Stimulated activated memory B cell treated with anti-CD40 and anti-IgM and Interleukin-4, amounts not matched to agents 10 μg/mL and 1 μg/mL and 100 μg/mL, for 72 hours (primary cell): Measurements from ENCODE around the gene RRM2.
A peak's percentile ranks its signal among the peaks of the same experiment; 100 is the strongest.

Source experiments
- ATAC-seq: fragments of 150-1000 bp; cut with Tn5 transposase; 2 replicates; pipeline ENCODE4 v1.10.0; 2021
- H3K27ac Mint-ChIP-seq: one replicate; pipeline ENCODE4 v1.8.0; 2022; ENCODE audit warnings: mild to moderate bottlenecking, mixed read lengths
- H3K27me3 Mint-ChIP-seq: one replicate; pipeline ENCODE4 v1.8.0; 2022; ENCODE audit warnings: mixed read lengths
- H3K36me3 Mint-ChIP-seq: one replicate; pipeline ENCODE4 v1.8.0; 2022; ENCODE audit warnings: mixed read lengths
- H3K4me1 Mint-ChIP-seq: one replicate; pipeline ENCODE4 v1.8.0; 2022; ENCODE audit warnings: mixed read lengths
- H3K4me3 Mint-ChIP-seq: one replicate; pipeline ENCODE4 v1.8.0; 2022; ENCODE audit warnings: mild to moderate bottlenecking, moderate library complexity, mixed read lengths
- H3K9me3 Mint-ChIP-seq: one replicate; pipeline ENCODE4 v1.8.0; 2022; ENCODE audit warnings: mixed read lengths

The RRM2 gene

GRCh38 chr2:10165861-10166675 is 43.5 kb downstream of the RRM2 start:
- ATAC-seq, result no peak
- Mint-ChIP-seq H3K4me3 (no peak overlapping the region), H3K27me3 (no peaks in the 10 kb centered on the region), H3K27ac (no peak overlapping the region), H3K36me3 (no peaks in the 10 kb centered on the region), H3K4me1 (peaks cover 17% of the 10 kb centered on the region), H3K9me3 (no peaks in the 10 kb centered on the region)

- Mint-ChIP-seq H3K36me3 (no peaks in the 10 kb centered on the region), H3K27me3 (no peaks in the 10 kb centered on the region), H3K4me1 (peaks cover 17% of the 10 kb centered on the region), H3K27ac (no peak overlapping the region), H3K9me3 (no peaks in the 10 kb centered on the region), H3K4me3 (no peak overlapping the region)
- no peak for ATAC-seq
Observed at GRCh38 chr2:10166676-10167292, 44.2 kb downstream of the RRM2 start.

- Mint-ChIP-seq H3K4me1 (peaks cover 17% of the 10 kb centered on the region), H3K9me3 (no peaks in the 10 kb centered on the region), H3K27ac (no peak overlapping the region), H3K27me3 (no peaks in the 10 kb centered on the region), H3K4me3 (no peak overlapping the region), H3K36me3 (no peaks in the 10 kb centered on the region)
- no peak for ATAC-seq
Observed at GRCh38 chr2:10167316-10167715, 44.8 kb downstream of the RRM2 start.

GRCh38 chr2:10168221-10168620 is 45.7 kb downstream of the RRM2 start:
- H3K27me3 Mint-ChIP-seq, result no peaks in the 10 kb centered on the region
- no peaks in the 10 kb centered on the region for H3K36me3 Mint-ChIP-seq
- no peak overlapping the region for H3K4me3 Mint-ChIP-seq
- H3K27ac Mint-ChIP-seq, result no peak overlapping the region
- no peak for ATAC-seq
- peaks cover 17% of the 10 kb centered on the region for H3K4me1 Mint-ChIP-seq
- H3K9me3 Mint-ChIP-seq, result no peaks in the 10 kb centered on the region

GRCh38 chr2:10169053-10169578 is 46.6 kb downstream of the RRM2 start:
- Mint-ChIP-seq H3K36me3 (no peaks in the 10 kb centered on the region), H3K27me3 (no peaks in the 10 kb centered on the region), H3K4me3 (no peak overlapping the region), H3K9me3 (no peaks in the 10 kb centered on the region), H3K4me1 (peaks cover 11% of the 10 kb centered on the region), H3K27ac (no peak overlapping the region)
- no peak for ATAC-seq

- H3K27me3 Mint-ChIP-seq, result no peaks in the 10 kb centered on the region
- ATAC-seq, result no peak
- H3K9me3 Mint-ChIP-seq, result no peaks in the 10 kb centered on the region
- no peaks in the 10 kb centered on the region for H3K36me3 Mint-ChIP-seq
- no peak overlapping the region for H3K4me3 Mint-ChIP-seq
- H3K27ac Mint-ChIP-seq, result no peak overlapping the region
- H3K4me1 Mint-ChIP-seq, result peaks cover 6% of the 10 kb centered on the region
Observed at GRCh38 chr2:10169581-10169980, 47.0 kb downstream of the RRM2 start.

GRCh38 chr2:10170256-10170655 is 47.7 kb downstream of the RRM2 start:
- no peaks in the 10 kb centered on the region for H3K36me3 Mint-ChIP-seq

GRCh38 chr2:10171006-10171800 is 48.7 kb downstream of the RRM2 start:
- Mint-ChIP-seq H3K27me3 (no peaks in the 10 kb centered on the region), H3K4me1 (no peaks in the 10 kb centered on the region), H3K9me3 (no peaks in the 10 kb centered on the region), H3K36me3 (no peaks in the 10 kb centered on the region), H3K27ac (no peak overlapping the region), H3K4me3 (no peak overlapping the region)
- ATAC-seq, result peak; percentile 13

More at GRCh38 chr2:10170256-10170655, 47.7 kb downstream of the RRM2 start:
- ATAC-seq, result no peak
- Mint-ChIP-seq H3K27me3 (no peaks in the 10 kb centered on the region), H3K4me1 (no peaks in the 10 kb centered on the region), H3K27ac (no peak overlapping the region), H3K4me3 (no peak overlapping the region), H3K9me3 (no peaks in the 10 kb centered on the region)

- Mint-ChIP-seq H3K36me3 (no peaks in the 10 kb centered on the region), H3K4me3 (no peak overlapping the region)
- ATAC-seq, result no peak
Observed at GRCh38 chr2:10172033-10172871, 49.7 kb downstream of the RRM2 start.

GRCh38 chr2:10173258-10174005 is 50.9 kb downstream of the RRM2 start:
- no peak overlapping the region for H3K4me3 Mint-ChIP-seq
- H3K4me1 Mint-ChIP-seq, result no peaks in the 10 kb centered on the region
- ATAC-seq, result no peak
- no peaks in the 10 kb centered on the region for H3K9me3 Mint-ChIP-seq
- no peaks in the 10 kb centered on the region for H3K36me3 Mint-ChIP-seq
- H3K27me3 Mint-ChIP-seq, result no peaks in the 10 kb centered on the region
- no peak overlapping the region for H3K27ac Mint-ChIP-seq

More at GRCh38 chr2:10172033-10172871, 49.7 kb downstream of the RRM2 start:
- Mint-ChIP-seq H3K27ac (no peak overlapping the region), H3K4me1 (no peaks in the 10 kb centered on the region), H3K9me3 (no peaks in the 10 kb centered on the region), H3K27me3 (no peaks in the 10 kb centered on the region)

GRCh38 chr2:10174173-10174572 is 51.6 kb downstream of the RRM2 start:
- no peaks in the 10 kb centered on the region for H3K4me1 Mint-ChIP-seq
- H3K9me3 Mint-ChIP-seq, result no peaks in the 10 kb centered on the region
- H3K36me3 Mint-ChIP-seq, result no peaks in the 10 kb centered on the region
- H3K27me3 Mint-ChIP-seq, result no peaks in the 10 kb centered on the region
- ATAC-seq, result no peak
- no peak overlapping the region for H3K27ac Mint-ChIP-seq
- no peak overlapping the region for H3K4me3 Mint-ChIP-seq

GRCh38 chr2:10175441-10175840 is 52.9 kb downstream of the RRM2 start:
- no peak for ATAC-seq
- no peak overlapping the region for H3K27ac Mint-ChIP-seq

GRCh38 chr2:10178751-10179150 is 56.2 kb downstream of the RRM2 start:
- Mint-ChIP-seq H3K27ac (no peak overlapping the region), H3K36me3 (no peaks in the 10 kb centered on the region), H3K4me3 (no peak overlapping the region), H3K4me1 (no peaks in the 10 kb centered on the region), H3K9me3 (no peaks in the 10 kb centered on the region), H3K27me3 (no peaks in the 10 kb centered on the region)
- ATAC-seq, result no peak

More at GRCh38 chr2:10175441-10175840, 52.9 kb downstream of the RRM2 start:
- Mint-ChIP-seq H3K9me3 (no peaks in the 10 kb centered on the region), H3K36me3 (no peaks in the 10 kb centered on the region), H3K4me1 (no peaks in the 10 kb centered on the region), H3K27me3 (no peaks in the 10 kb centered on the region), H3K4me3 (no peak overlapping the region)

- ATAC-seq, result no peak
- no peak overlapping the region for H3K27ac Mint-ChIP-seq
- no peaks in the 10 kb centered on the region for H3K27me3 Mint-ChIP-seq
- H3K4me3 Mint-ChIP-seq, result no peak overlapping the region
- H3K4me1 Mint-ChIP-seq, result no peaks in the 10 kb centered on the region
- H3K36me3 Mint-ChIP-seq, result no peaks in the 10 kb centered on the region
- H3K9me3 Mint-ChIP-seq, result no peaks in the 10 kb centered on the region
Observed at GRCh38 chr2:10179422-10179821, 56.9 kb downstream of the RRM2 start.
